ENCODE measurements around the gene KIF16B. TPM values are rescaled to one million over a fixed set of nuclear protein-coding genes. Genes with fewer than 3 reads are reported as not detected.

The KIF16B gene
- total and polyA plus RNA-seq, 2 donors (not counting 3 experiments of a cell fraction or from before 2014, with no cell fraction given): 2.9 to 8.8 TPM

DNA sequence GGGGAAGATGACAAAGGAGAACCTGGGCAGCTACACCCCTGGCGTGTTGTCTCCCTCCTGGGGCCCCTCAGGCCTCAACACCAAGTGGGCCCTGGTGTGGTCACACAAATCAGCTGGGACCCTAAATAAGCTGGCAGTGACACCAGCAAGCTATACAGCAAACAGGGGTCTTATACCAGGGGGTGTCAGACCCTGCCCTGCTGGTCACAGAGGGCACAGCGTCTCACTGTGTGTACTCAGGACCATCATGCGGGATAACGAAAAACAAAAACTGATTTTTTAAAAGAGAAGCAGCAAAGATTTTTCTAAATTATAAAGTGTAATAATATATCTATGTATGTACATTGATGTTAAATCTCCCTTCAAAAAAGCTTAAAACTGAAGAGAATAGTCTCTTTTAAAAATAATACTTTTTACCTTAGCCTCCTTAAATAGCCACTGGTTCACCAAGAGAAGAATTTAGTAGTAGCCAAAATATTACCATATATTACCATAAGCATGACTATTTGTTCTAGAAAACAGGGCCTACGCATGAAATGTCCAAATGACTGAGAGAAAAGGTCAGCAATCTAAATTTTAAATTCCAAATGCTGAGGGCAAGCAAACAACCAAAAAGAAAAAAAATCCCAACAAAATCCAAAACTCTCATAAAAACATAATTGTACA lies 220.4 kb downstream of the KIF16B start:
- H3K36me3 ChIP-seq (ENCODE audit: control insufficient read depth in 2 of 2, extremely low read depth in 1 of 2, insufficient read depth in 2 of 2, low read length in 2 of 2): no peaks in the 10 kb centered on the region
- no peak overlapping the region for H2AFZ ChIP-seq (ENCODE audit: low read depth, low read length)
- H3K9me1 ChIP-seq (replicated peaks; ENCODE audit: control insufficient read depth, extremely low read depth, insufficient read depth, low read length): no peaks in the 10 kb centered on the region
- no peaks in the 10 kb centered on the region for H3K79me2 ChIP-seq (ENCODE audit: control insufficient read depth, insufficient read depth, low read length)
- no peak overlapping the region for H3K4me2 ChIP-seq (ENCODE audit: insufficient read depth, low read length)
- no peaks in the 10 kb centered on the region for H4K20me1 ChIP-seq (replicated peaks; ENCODE audit: control insufficient read depth, extremely low read depth, insufficient read depth, low read length)
- dilution Hi-C loops (cut with MboI; ENCODE audit: extremely low pct_ligation_motif_present, low sequenced_read_pairs): no loop called here
- DNase-seq (ENCODE audit: low read depth, low spot score) (no peak), FAIRE-seq (no peak)
- TF ChIP-seq EZH2 (IDR thresholded peaks at IDR 0.05; ENCODE audit: borderline replicate concordance, low read depth, low read length, severe bottlenecking) (no peak), MYC (IDR thresholded peaks at IDR 0.05; ENCODE audit: low read depth, low read length) (no peak)
- intact Hi-C loops (cut with micrococcal nuclease): no loop called here
- BruUV-seq (replicated peaks): no TSS peak
- CTCF ChIA-PET: no interaction called here
- POLR2A ChIA-PET: no interaction called here
- H3K9ac ChIP-seq (replicated peaks; ENCODE audit: extremely low read depth, insufficient read depth, low read length): no peak overlapping the region
- H3K4me1 ChIP-seq (ENCODE audit: control insufficient read depth, extremely low read depth, insufficient read depth, low read length): no peaks in the 10 kb centered on the region
- H3K4me3 ChIP-seq (replicated peaks in 1 of 3; ENCODE audit: insufficient read depth in 1 of 3, low read depth in 1 of 3, low read length in 3 of 3): no peak overlapping the region
- no peaks in the 10 kb centered on the region for H3K9me3 ChIP-seq (replicated peaks; ENCODE audit: control insufficient read depth, insufficient read depth, low read length)
- H3K27me3 ChIP-seq (ENCODE audit: control insufficient read depth in 2 of 2, insufficient read depth in 2 of 2, low read length in 2 of 2): no peaks in the 10 kb centered on the region
- no peak overlapping the region for H3K27ac ChIP-seq (ENCODE audit: insufficient read depth, low read depth, low read length)

DNA sequence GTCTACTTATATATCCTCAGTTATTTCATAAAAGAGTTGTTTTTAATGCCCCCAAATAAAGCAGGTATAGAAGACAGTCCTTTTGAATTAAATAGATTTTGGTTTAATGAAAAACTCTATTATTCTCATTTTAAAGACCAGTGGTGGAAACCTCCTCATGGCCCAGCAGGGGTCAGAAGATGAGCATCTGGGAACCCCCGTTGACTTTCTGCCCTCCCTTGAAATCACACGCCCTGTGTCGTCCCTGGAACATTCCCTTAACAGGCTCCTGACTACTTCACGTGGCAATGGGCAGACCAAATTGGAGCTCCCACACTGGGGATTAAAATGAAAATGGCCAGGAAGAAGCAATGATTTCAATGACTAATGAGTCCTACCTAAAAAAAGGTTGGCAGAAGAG lies 220.9 kb downstream of the KIF16B start:
- Histone ChIP-seq H4K20me1 (replicated peaks; ENCODE audit: control insufficient read depth, extremely low read depth, insufficient read depth, low read length) (no peaks in the 10 kb centered on the region), H3K4me1 (ENCODE audit: control insufficient read depth, extremely low read depth, insufficient read depth, low read length) (no peaks in the 10 kb centered on the region), H3K9ac (replicated peaks; ENCODE audit: extremely low read depth, insufficient read depth, low read length) (no peak overlapping the region), H3K4me2 (ENCODE audit: insufficient read depth, low read length) (no peak overlapping the region), H3K27me3 (ENCODE audit: control insufficient read depth in 2 of 2, insufficient read depth in 2 of 2, low read length in 2 of 2) (no peaks in the 10 kb centered on the region), H3K9me3 (replicated peaks; ENCODE audit: control insufficient read depth, insufficient read depth, low read length) (no peaks in the 10 kb centered on the region), H3K79me2 (ENCODE audit: control insufficient read depth, insufficient read depth, low read length) (no peaks in the 10 kb centered on the region), H3K27ac (ENCODE audit: insufficient read depth, low read depth, low read length) (no peak overlapping the region), H2AFZ (ENCODE audit: low read depth, low read length) (no peak overlapping the region), H3K36me3 (ENCODE audit: control insufficient read depth in 2 of 2, extremely low read depth in 1 of 2, insufficient read depth in 2 of 2, low read length in 2 of 2) (no peaks in the 10 kb centered on the region), H3K9me1 (replicated peaks; ENCODE audit: control insufficient read depth, extremely low read depth, insufficient read depth, low read length) (no peaks in the 10 kb centered on the region), H3K4me3 (replicated peaks in 1 of 3; ENCODE audit: insufficient read depth in 1 of 3, low read depth in 1 of 3, low read length in 3 of 3) (no peak overlapping the region)
- CTCF ChIA-PET: no interaction called here
- dilution Hi-C loops (cut with MboI; ENCODE audit: extremely low pct_ligation_motif_present, low sequenced_read_pairs) (no loop called here), intact Hi-C loops (cut with micrococcal nuclease) (no loop called here)
- BruUV-seq (replicated peaks): no TSS peak
- TF ChIP-seq FOS (IDR thresholded peaks at IDR 0.05; ENCODE audit: borderline replicate concordance, insufficient read depth, low read length) (no peak), GATA2 (IDR thresholded peaks at IDR 0.05; ENCODE audit: insufficient read depth, insufficient read length, low read depth, low read length) (no peak), POLR2A (IDR thresholded peaks at IDR 0.05; ENCODE audit: low read depth, low read length) (no peak), EZH2 (IDR thresholded peaks at IDR 0.05; ENCODE audit: borderline replicate concordance, low read depth, low read length, severe bottlenecking) (no peak), JUN (IDR thresholded peaks at IDR 0.05; ENCODE audit: borderline replicate concordance, insufficient read depth, insufficient read length, low read depth) (no peak)
- TF ChIP-seq, protein P1, sequence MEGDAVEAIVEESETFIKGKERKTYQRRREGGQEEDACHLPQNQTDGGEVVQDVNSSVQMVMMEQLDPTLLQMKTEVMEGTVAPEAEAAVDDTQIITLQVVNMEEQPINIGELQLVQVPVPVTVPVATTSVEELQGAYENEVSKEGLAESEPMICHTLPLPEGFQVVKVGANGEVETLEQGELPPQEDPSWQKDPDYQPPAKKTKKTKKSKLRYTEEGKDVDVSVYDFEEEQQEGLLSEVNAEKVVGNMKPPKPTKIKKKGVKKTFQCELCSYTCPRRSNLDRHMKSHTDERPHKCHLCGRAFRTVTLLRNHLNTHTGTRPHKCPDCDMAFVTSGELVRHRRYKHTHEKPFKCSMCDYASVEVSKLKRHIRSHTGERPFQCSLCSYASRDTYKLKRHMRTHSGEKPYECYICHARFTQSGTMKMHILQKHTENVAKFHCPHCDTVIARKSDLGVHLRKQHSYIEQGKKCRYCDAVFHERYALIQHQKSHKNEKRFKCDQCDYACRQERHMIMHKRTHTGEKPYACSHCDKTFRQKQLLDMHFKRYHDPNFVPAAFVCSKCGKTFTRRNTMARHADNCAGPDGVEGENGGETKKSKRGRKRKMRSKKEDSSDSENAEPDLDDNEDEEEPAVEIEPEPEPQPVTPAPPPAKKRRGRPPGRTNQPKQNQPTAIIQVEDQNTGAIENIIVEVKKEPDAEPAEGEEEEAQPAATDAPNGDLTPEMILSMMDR (IDR thresholded peaks at IDR 0.05; ENCODE audit: extremely low read depth in 1 of 2, insufficient read depth in 1 of 2, low read depth in 1 of 2, low read length in 2 of 2): no peak
- POLR2A ChIA-PET: no interaction called here
- FAIRE-seq: no peak
- DNase-seq (ENCODE audit: low read depth, low spot score): no peak
